ENCODE results near the gene NPRL2.

Gene NPRL2

DNA sequence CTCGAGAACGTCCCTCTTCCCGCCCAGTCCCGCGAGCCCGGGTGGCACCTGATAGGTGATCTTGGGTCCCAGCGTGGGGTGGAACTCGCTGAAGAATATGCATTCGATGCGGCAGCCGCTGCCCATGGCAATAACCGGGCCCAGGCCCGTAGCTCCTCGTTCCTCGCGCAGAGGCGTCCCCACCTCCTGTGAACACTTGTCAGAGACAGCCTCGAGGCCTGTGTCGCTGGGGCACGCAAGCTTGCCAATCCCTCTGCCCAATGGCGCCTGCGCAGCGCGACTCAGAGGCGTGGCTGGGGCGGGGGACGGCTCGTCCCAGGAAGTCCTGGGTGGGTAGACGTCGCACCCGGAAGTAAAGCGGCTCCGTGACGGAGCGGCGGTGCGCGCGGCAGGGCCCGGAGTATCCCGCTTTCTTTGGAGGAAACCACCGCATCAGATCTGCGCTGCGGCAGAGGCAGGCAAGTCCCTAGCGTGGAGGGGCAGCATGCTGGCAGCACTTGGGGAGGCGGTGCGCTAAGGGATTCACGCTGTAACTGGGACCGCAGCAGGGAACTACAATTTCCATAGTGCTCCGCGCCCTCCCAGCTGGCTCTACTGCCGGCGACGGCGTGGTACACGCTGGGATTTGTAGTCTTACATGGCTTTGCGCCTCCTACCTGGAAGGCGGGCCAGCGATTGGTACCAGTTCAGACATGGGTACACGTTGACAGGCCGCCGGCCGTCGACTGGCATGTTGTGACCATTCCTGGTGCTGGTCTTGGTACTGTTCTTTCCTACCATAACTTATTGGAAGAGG lies at the start of gene NPRL2, which contains the start of gene CYB561D2:
NPRL2 (minus strand) TSS at position 249 of the 796 bp plus-strand sequence; CDS start at position 126, 123 bp downstream.
CYB561D2 (plus strand) TSS at position 336 of the 796 bp plus-strand sequence. CDS start 572 bp downstream, outside the sequence.
- Mint-ChIP-seq H3K4me1 (peaks cover 48 to 84% of the 10 kb centered on the region in 2 donors), H3K27me3 (no peaks in the 10 kb centered on the region), H3K36me3 (peaks cover 24 to 46% of the 10 kb centered on the region in 2 donors), H3K27ac (peak within 1 kb of the TSS; percentile 99), H3K9me3 (no peaks in the 10 kb centered on the region), H3K4me3 (peak within 1 kb of the TSS; percentile 85 to 92)
- ATAC-seq (replicated peaks): peak; percentile 90 to 93
- DNase-seq: peak; percentile 98

DNA sequence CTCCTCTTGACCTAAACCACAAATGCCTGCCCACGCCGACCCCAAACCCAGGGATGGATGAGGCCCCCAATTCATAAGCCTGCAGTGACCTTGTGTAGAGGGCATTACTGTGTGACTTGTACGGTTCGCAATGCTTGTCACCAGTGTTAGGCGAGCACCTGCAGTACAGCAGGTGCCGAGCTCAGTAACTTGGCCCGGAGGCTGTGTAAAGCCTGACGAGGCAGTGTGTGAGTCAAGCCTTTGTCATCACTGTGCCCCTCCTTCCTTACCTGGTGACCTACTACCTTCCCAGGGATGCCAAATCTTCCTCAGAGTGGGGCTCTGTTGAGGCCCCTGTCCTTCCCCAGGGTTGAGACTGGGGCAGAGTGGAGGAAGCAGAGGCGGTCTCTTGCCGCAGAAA lies 45.9 kb upstream of the NPRL2 start:
- ATAC-seq (replicated peaks) (no peak), DNase-seq (no peak)
- Mint-ChIP-seq H3K9me3 (no peaks in the 10 kb centered on the region), H3K4me1 (peaks cover 0 to 10% of the 10 kb centered on the region in 2 donors), H3K27ac (no peak overlapping the region), H3K27me3 (peaks cover 0 to 6% of the 10 kb centered on the region in 2 donors), H3K36me3 (no peaks in the 10 kb centered on the region), H3K4me3 (no peak overlapping the region)

- Mint-ChIP-seq H3K27ac (no peak overlapping the region), H3K27me3 (peaks cover 0 to 6% of the 10 kb centered on the region in 2 donors), H3K36me3 (no peaks in the 10 kb centered on the region), H3K9me3 (no peaks in the 10 kb centered on the region), H3K4me3 (no peak overlapping the region), H3K4me1 (peaks cover 0 to 10% of the 10 kb centered on the region in 2 donors)
- ATAC-seq (replicated peaks) (peak; percentile 30 to 52), DNase-seq (no peak)
These were observed 44.7 kb upstream of the NPRL2 start for GRCh38 chr3:50395070-50395860.

DNA sequence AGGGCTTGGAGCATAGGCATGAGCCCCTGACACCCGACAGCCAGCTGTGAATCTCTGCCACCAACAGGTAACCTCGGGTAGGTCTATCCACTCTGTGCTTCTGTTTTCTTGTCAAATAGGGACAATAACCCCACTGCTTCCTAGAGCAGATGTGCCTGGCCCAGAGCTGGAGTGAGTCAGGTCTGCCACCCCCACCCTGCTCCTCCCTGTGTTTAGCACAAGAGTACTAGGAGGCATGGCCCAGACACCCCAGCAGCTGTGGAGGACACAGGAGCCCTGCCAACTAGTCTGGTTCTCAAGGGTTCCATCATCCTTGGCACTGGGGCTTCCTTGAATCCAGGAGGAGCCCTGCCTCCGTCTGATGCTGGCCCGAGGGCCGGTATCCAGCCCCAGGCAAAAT lies 42.5 kb upstream of the NPRL2 start:
- ATAC-seq (replicated peaks) (no peak), DNase-seq (no peak)
- no peaks in the 10 kb centered on the region for H3K9me3 Mint-ChIP-seq
- no peak overlapping the region for H3K4me3 Mint-ChIP-seq
- H3K27ac Mint-ChIP-seq: no peak overlapping the region
- peaks cover 0 to 10% of the 10 kb centered on the region in 2 donors for H3K4me1 Mint-ChIP-seq
- peaks cover 0 to 6% of the 10 kb centered on the region in 2 donors for H3K27me3 Mint-ChIP-seq
- no peaks in the 10 kb centered on the region for H3K36me3 Mint-ChIP-seq

DNA sequence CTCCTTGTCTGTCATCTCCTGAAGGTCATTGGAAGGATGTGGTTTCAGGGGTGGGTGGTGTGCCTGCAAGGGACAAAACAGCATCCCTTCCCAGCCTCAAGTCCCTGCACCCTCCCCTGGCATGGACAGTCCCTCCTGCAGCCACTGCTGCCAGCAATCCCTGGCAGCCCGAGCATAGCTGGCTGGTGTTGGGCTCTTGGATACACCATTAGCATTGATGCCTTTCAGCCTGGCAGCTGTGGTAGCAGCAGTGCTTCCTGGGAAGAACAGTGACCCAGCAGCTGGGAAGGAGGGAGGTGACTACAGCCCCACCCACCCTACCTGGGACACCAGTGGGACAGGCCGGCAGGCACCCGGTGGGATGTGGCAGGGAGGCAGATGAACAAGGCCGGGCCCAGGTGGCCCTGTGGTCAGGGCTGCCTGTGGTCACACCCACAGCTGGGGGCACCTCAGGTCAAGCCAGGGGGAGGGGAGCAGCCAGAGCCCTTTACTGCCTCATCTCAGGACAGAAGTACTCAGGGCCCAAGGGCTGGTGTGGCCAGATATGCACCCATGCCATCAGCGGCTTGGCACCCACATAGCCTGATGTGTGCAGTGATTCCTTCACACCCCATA lies 41.6 kb upstream of the NPRL2 start:
- ATAC-seq (replicated peaks) (no peak), DNase-seq (no peak)
- H3K4me1 Mint-ChIP-seq: peaks cover 0 to 10% of the 10 kb centered on the region in 2 donors
- peaks cover 0 to 6% of the 10 kb centered on the region in 2 donors for H3K27me3 Mint-ChIP-seq
- no peak overlapping the region for H3K27ac Mint-ChIP-seq
- no peaks in the 10 kb centered on the region for H3K36me3 Mint-ChIP-seq
- no peaks in the 10 kb centered on the region for H3K9me3 Mint-ChIP-seq
- H3K4me3 Mint-ChIP-seq: no peak overlapping the region

DNA sequence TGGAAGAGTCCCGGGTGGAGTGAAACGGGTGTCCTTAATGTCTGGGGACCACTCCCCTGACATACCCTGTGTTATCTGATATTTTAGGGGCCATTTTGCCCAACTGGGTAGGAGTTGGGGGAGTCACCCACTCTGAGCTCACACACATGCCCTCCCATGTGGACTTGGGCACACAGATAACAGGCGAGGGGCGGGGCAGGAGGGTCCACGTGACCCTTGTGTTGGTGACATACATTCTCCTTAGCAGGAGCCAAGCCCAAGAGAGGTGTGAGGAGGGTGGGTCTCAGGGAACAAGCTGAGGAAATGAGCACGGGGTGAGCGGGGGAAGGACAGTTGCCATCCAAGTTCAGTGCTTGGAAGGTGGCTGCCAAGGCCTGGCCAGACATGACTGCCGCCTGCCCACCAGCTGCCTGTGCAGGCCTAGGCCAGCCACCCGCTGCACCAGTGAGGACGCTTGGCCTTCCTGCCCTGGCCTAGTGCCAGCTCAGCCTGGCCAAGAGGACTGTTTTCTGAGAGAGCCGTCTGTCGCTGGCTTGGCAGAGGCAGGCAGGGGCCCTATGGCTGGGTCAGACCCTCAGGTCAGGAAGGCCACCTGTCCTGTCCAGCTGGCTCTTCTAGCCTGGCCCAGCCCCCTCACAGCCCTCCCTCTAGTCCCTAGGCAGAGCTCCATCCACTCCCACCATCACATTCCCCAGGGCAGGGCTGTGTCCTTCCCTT lies 40.1 kb upstream of the NPRL2 start:
- Mint-ChIP-seq H3K27me3 (peaks cover 0 to 11% of the 10 kb centered on the region in 2 donors), H3K27ac (no peak overlapping the region), H3K36me3 (no peaks in the 10 kb centered on the region), H3K9me3 (no peaks in the 10 kb centered on the region), H3K4me3 (no peak overlapping the region), H3K4me1 (peaks cover 0 to 6% of the 10 kb centered on the region in 2 donors)
- DNase-seq (no peak), ATAC-seq (replicated peaks) (no peak)

DNA sequence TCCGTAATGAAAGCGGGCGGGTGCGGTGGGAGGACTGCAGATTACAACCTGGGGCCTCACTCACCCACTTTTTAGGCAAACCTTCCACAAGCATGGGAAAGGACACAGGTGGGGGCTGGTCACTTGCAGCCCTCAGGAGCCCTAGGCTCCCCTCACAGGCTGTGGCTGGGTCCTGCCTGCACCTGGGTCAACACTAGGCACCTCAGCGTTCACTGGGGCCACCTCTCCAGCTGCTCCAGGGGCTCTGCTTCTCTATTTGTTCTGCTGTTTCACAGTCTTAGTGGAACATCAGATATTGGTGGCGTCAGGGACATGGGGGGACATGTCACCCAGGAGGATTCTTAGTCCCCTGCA lies 38.8 kb upstream of the NPRL2 start:
- Mint-ChIP-seq H3K27ac (no peak overlapping the region), H3K4me1 (peaks cover 0 to 6% of the 10 kb centered on the region in 2 donors), H3K9me3 (no peaks in the 10 kb centered on the region), H3K36me3 (no peaks in the 10 kb centered on the region), H3K27me3 (peaks cover 0 to 19% of the 10 kb centered on the region in 2 donors), H3K4me3 (no peak overlapping the region)
- DNase-seq (no peak), ATAC-seq (replicated peaks) (no peak)

DNA sequence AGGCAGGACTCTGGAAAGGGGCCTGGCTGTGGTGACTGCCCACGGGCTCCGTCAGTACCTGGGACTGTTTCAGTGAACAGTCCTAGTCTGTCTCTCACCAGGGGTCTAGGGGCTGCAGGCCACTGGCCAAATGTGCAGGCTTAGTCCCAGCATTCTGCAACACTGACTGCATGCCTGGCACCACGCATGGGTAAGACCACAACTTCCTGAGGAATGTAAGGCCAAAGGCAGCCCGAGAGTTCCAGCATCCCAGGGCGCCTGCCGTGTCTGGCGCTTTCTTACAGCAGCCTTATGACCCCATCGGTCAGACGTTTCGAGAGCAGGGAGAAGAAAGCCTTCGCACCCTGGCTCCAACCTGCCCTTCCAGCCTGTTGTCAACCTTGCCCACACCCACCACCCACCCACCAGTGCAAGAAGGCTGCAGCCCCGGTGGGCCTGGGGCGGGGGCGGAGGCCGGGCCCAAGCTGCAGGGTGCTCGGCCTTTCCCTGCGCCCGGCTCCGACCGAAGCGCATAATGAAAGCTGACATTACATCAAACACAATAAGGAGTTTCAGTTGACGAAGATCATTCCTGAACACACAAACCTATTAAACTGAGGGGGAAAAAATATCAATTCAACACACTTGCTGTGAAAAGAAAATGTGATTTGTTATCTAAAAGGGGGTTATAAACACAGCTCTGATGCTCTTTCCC lies 38.3 kb upstream of the NPRL2 start:
- peaks cover 0 to 16% of the 10 kb centered on the region in 2 donors for H3K27me3 Mint-ChIP-seq
- H3K9me3 Mint-ChIP-seq: no peaks in the 10 kb centered on the region
- peaks cover 0 to 6% of the 10 kb centered on the region in 2 donors for H3K4me1 Mint-ChIP-seq
- H3K4me3 Mint-ChIP-seq: no peak overlapping the region
- H3K36me3 Mint-ChIP-seq: no peaks in the 10 kb centered on the region
- H3K27ac Mint-ChIP-seq: no peak overlapping the region
- ATAC-seq (replicated peaks) (no peak), DNase-seq (no peak)

DNA sequence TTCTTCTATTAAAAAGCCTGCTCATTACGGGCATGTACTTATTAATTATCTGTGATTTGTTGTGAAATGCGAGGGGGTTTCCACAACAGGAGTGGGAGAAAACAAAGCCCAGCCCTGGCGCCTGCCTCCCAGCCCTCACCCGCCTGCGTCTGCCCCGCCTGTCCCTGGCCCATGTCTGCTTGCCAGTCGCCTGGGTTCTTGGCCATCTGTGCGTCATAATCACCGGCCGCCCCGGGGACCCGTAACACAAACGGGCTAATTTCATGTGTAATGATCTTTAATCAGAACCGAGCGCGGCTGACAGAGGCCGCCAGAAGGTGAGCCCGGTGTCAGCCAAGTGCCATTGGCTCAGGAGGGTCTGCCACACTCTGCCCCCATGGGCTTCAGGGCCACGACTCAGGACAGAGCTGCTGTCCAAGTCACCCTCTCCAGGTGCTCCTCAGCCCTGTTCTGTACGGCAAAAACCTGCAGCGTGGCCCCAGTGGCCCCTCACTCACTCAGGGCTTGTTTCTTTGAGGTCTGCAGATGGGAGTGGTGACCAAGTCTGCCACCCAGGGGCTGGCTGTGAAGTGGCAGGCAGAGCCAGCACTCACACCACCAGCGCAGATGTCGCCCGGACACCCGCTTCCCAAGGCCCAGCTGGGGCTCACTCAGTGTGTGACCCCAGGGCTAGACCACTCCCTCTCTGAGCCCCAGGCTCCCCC lies 37.6 kb upstream of the NPRL2 start:
- peak; percentile 22 to 42 for ATAC-seq (replicated peaks)
- Mint-ChIP-seq H3K27me3 (peaks cover 0 to 16% of the 10 kb centered on the region in 2 donors), H3K27ac (no peak overlapping the region), H3K9me3 (no peaks in the 10 kb centered on the region), H3K36me3 (no peaks in the 10 kb centered on the region), H3K4me1 (peaks cover 0 to 6% of the 10 kb centered on the region in 2 donors), H3K4me3 (no peak overlapping the region)
- no peak for DNase-seq

GRCh38 chr3:50385754-50386153 lies 35.2 kb upstream of the NPRL2 start:
- H3K36me3 Mint-ChIP-seq: no peaks in the 10 kb centered on the region
- H3K9me3 Mint-ChIP-seq: no peaks in the 10 kb centered on the region
- H3K27ac Mint-ChIP-seq: no peak overlapping the region
- DNase-seq (no peak), ATAC-seq (replicated peaks) (no peak)
- no peaks in the 10 kb centered on the region for H3K4me1 Mint-ChIP-seq
- peaks cover 0 to 16% of the 10 kb centered on the region in 2 donors for H3K27me3 Mint-ChIP-seq
- H3K4me3 Mint-ChIP-seq: no peak overlapping the region

- ATAC-seq (replicated peaks): no peak
- H3K9me3 Mint-ChIP-seq: no peaks in the 10 kb centered on the region
- H3K36me3 Mint-ChIP-seq: no peaks in the 10 kb centered on the region
- H3K4me1 Mint-ChIP-seq: no peaks in the 10 kb centered on the region
- H3K27ac Mint-ChIP-seq: no peak overlapping the region
- no peak overlapping the region for H3K4me3 Mint-ChIP-seq
- no peak for DNase-seq
- H3K27me3 Mint-ChIP-seq: peaks cover 4 to 22% of the 10 kb centered on the region in 2 donors
These were observed 33.2 kb upstream of the NPRL2 start for GRCh38 chr3:50383750-50384149.

- H3K9me3 Mint-ChIP-seq: no peaks in the 10 kb centered on the region
- DNase-seq: no peak
- H3K36me3 Mint-ChIP-seq: no peaks in the 10 kb centered on the region
- H3K4me3 Mint-ChIP-seq: no peak overlapping the region
- H3K27me3 Mint-ChIP-seq: peaks cover 4 to 28% of the 10 kb centered on the region in 2 donors
- no peaks in the 10 kb centered on the region for H3K4me1 Mint-ChIP-seq
- H3K27ac Mint-ChIP-seq: no peak overlapping the region
- no peak for ATAC-seq (replicated peaks)
These were observed 32.1 kb upstream of the NPRL2 start for GRCh38 chr3:50382722-50383121.

GRCh38 chr3:50381383-50381782 lies 30.8 kb upstream of the NPRL2 start:
- H3K27ac Mint-ChIP-seq: no peak overlapping the region
- no peak overlapping the region for H3K4me3 Mint-ChIP-seq
- H3K4me1 Mint-ChIP-seq: no peaks in the 10 kb centered on the region
- peaks cover 4 to 23% of the 10 kb centered on the region in 2 donors for H3K27me3 Mint-ChIP-seq
- no peak for DNase-seq
- no peak for ATAC-seq (replicated peaks)
- no peaks in the 10 kb centered on the region for H3K9me3 Mint-ChIP-seq
- H3K36me3 Mint-ChIP-seq: no peaks in the 10 kb centered on the region

All from stimulated activated naive B cell treated with anti-CD40 and anti-IgM and Interleukin-4, amounts not matched to agents 10 μg/mL and 1 μg/mL and 100 μg/mL, for 72 hours (primary cell).